GM03348 (cell line): ENCODE results near the gene PEX1.
A peak's percentile ranks its signal among the peaks of the same experiment; 100 is the strongest.
"Not testable (repeated sequence)": the region's sequence is repeated elsewhere in the genome, so short reads cannot be mapped to it uniquely, and the experiment has no call there.

ENCODE experiments used
- DNase-seq: peaks from one replicate; pipeline ENCODE4 v3.0.0; 2012; ENCODE audit warnings: low spot score

The PEX1 gene

GRCh38 chr7:92460510-92460909 lies 67.8 kb downstream of the PEX1 start:
- DNase-seq, result no peak

GRCh38 chr7:92460109-92460508 lies 68.2 kb downstream of the PEX1 start:
- no peak for DNase-seq

- DNase-seq, result peak; percentile 10
Observed at GRCh38 chr7:92456236-92456635, 72.1 kb downstream of the PEX1 start.

GRCh38 chr7:92451645-92452044 lies 76.7 kb downstream of the PEX1 start:
- no peak for DNase-seq

- peak; percentile 48 for DNase-seq
Observed at GRCh38 chr7:92448205-92448747, 80.0 kb downstream of the PEX1 start.

- peak; percentile 98 for DNase-seq
Observed at GRCh38 chr7:92447345-92448204, 80.7 kb downstream of the PEX1 start, which contains the start of gene GATAD1. GATAD1 (plus strand) TSS chr7:92447482; CDS start chr7:92447730, 248 bp downstream.

GRCh38 chr7:92446869-92447344 lies 81.4 kb downstream of the PEX1 start:
- DNase-seq, result no peak

- DNase-seq, result not testable (repeated sequence)
Observed at GRCh38 chr7:92442720-92443119, 85.6 kb downstream of the PEX1 start.

- DNase-seq, result no peak
Observed at GRCh38 chr7:92437956-92438491, 90.3 kb downstream of the PEX1 start.
